NCI-H2171 treated with DMSO at 0.1 percent for 48 hours (cell line): Measurements from ENCODE around the gene PMM2.

Source experiments
- DNase-seq: peaks from one replicate; lab custom pipeline; 2025; lab: John Stamatoyannopoulos, UW

The PMM2 gene

DNA sequence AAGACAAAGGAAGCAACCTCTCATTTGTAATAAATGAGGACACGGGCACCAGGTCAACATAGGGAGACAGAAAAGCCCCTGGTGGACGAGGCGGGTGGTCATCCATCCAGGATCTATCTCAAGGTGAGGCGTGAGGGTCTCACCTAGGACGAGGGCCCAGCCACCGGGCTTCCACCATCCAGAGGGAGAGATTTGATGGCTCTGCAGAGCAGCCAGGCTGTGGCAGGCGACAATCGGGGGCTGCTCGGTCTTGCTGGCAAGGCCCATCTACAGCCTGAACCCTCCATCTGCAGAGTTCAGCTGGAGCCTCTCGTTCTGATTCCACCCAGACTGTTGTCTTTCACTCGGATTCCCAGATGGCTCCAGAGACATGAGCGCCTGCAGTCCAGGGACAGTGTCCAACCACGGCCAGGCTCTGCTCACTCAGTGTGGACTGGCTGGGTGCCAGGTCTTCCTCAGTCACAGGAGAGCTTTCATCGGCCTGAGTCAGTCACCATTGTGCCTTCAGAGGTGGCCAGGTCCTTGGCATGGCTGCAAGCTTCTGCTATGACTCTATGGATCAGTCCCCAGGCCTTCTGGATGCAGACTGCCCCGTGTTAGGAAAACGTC, 90.4 kb downstream of the PMM2 start:
- no peak for DNase-seq

DNA sequence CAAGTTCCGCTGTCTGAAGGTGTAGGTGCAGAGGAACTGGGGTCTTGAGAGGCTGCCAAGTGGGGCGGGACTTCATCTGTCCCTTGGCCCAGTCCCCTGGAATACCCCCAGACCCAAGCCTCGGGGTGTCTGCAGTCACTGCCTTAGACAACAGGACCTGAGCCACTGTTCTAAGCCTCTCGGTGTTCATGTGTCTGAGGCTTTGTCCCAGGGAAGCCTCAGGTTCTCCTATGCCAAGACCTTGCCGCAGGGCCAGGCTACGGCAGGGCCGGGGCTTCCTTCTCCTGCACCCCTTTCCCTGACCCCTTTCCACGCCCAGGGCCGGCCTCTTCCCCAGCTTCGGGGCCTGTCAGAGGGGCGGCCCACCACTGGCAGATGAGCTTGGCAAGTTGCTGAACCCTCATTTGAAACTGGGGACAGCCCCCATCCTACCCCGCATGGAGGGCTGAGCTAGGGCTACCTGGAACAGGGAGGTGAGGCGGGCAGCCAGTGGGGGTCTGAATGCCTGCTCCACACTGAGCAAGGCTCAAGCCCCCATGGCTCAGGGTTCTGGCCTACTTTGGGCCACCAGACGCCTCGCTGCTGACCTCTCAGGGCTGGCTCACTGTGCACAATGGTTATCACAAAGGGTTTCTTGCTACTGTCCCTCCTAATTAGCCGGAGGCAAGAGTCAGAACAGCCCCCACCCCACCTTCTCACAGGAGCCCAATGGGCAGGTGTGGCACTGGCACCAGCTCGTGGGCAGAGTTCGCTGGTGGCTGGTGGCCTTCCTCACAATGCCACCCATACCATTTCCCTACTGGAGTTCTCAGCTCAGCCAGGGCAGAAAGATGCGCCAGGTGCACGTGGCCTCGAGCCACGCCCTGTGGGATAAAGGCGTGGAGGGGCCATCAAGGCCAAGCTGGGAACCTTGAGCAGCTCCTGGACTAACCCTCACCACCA, 91.6 kb downstream of the PMM2 start:
- DNase-seq: no peak

DNA sequence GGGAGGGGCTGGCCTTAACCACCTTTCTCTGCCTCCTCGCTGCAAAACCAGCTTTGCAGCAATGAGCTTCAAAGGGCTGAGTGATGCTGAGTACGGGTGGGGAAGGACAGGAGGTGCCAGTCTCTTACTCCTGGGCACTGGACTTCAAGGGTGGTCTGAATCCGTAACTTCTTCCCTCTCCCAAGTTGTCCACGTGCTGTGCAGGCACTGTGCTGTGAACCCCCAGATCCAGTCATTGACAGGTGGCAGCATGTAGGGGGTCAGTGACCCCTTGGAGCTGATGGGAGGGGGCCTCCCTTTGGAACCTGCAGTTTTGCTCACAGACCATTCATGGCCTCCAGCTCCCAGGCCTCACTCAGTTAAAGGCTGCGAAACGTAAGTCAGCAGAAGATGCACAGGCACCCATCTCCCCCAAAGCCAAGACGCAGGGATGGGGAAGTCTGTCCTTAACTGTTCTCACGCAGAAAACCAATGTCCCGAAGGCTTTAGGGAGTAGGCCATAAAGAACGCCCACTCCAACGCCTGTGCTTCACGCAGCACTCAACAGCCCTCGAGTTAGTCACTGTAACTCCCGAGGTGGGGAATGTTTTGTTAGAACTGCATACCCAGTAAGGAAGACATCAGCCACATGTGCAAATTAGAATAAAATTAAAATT, 92.4 kb downstream of the PMM2 start:
- no peak for DNase-seq

DNA sequence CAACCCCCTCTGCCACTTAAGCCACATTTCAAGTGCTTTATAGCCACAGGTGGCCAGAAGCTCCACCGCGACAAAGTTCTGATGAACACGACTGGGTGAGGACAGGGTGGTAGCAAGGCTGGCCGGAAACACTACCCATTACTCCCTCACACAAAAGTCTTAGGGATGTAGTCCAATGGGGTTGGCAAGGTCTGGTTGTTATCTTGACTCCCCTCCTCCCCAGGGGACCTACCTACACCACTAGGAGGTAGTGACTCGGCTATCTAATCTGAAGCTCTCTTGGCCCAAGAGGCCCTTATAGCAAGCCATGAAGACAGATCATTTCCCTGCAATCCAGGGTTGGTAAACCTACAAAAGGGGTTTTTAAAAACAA, 92.9 kb downstream of the PMM2 start:
- DNase-seq: no peak

DNA sequence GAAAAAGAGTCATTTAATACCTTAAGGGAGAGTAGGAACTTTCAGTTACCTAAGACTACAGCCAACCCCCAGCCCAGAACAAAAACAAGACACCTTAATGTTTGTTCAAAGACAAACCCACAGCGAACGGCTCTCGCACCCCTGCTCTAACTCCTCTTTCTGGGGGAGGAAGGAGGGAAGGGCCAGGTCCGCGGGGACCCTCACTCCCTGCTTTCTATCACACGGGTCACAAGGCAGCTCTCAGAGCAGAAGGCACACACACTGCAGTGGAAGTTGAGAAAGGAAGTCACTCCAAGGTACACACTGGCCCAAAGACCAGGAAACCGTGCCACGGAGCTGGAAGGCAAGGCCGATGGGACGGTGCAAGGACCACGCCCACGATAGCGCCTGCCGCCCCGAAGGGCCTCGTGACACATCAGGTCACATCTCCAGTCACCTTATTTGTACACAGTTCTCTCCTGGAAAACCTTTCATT, 94.5 kb downstream of the PMM2 start:
- DNase-seq: no peak

DNA sequence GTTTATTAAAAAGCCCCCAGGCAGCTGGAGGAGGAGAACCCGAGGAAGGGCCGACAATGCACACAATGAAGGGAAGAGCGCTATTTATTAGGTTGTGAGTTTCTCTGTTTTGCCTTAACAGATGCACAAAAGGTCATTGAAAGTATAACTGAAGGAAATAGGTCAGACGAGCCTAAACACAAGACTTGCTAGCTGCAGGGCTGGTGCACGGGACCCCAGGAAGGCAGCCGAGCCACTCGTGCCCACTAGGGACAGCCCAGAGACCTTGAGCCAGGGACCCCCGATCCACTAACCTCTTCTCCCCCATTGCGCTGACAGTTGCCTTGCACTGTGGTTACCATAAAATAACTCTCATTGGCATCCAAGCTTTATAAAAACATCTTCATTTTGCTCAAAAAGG, 95.8 kb downstream of the PMM2 start:
- no peak for DNase-seq

DNA sequence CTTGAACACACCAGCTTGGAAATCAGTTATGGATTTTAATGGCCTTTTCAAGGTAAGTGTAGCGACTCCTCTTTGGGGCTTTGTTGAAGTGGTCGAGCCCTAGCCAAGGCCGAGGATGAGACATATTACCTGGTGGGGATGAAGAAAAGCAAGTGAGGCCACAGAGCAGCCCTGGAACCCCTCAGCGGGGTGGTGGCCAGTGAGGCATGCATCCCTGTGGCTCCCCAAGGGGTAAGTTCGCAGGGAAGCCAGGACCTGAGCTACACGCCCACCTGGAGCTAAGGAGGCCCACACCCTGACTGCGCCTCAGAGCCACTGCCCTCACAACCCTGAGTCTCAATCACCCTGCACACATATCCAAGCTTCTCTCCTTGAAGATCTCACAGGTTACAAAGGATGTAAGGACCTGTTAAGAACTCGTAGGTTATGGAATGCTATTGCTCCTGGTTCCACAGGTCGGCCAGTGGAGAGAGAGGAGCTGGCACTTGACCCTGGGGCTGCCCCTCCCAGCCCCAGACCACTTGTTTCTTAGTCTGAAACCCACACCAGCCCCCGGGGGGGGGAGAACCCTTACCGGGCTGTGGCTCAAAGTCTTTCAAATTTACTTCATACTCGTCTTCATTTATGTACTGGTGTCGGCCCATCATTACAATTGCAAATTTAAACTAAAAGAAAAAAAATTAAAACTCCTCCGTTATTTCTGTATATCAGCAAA, 96.5 kb downstream of the PMM2 start:
- no peak for DNase-seq

DNA sequence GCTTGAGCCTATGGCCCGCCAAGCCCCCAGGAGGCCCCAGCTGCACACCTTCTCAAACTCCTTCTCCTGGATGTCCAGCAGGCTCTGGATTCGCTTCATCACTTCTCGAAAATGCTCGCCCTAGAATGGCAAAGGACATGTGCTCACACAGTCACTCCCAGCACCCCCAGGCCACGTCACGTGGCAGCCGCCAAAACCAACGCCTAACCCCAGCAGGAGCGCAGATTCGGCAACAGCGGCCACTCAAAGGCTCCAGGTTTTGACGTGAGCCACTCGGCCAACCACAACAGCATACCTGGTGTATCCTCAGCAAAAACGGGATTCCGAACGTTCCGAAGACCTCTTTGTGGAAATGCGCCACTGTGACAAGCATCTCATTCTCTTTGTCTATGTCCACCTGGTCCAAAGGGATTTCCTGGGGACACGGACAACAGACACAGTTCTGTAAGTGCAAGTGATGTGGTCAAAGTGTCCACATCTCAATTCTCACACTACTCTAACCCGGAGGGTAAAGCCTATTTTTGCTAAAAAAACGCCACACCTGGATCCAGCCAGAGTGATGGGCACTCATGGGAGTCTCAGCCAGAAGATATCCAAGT, 97.2 kb downstream of the PMM2 start:
- DNase-seq: no peak

DNA sequence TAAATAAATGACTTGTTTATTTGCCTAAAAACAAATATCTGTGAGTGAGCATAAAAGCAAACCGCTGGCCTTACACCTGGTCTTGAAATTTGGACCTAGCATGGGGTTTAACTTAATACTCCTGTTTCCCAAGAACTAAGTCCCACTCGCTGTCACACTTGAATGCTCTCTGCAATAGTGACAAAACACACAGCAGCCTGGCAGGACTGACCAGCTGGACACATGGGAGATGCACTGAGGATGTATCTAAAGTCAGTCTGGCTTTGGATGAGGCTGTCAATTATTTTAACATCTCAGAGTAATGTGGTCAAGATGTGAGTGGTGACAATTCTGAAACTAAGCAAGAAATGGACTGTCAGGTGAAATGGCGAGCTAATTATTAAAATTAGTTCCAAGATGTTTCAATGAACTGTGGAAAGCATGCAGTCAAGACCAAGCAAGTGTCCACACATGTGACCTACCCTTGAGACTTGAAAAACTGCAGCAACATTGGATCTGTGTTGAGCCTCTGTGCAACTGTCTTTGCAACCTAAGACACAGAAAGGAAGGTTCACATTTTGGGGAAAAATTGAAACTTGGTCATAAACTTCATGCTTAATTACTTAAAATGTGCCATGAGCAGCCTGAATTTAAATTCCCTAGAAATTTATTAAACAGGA, 101.2 kb downstream of the PMM2 start:
- DNase-seq: no peak
